Stimulated activated CD8-positive, alpha-beta memory T cell treated with anti-CD3 and anti-CD28 coated beads, Interleukin-4, amount 100 ng/mL, for 4 hours (primary cell): Measurements from ENCODE around the gene RPUSD2.

Experiments
- DNase-seq, 2 donors: peaks; one replicate each; pipeline ENCODE4 v3.0.0-alpha.2; 2020; ENCODE audit warnings: low read depth in 2 of 2, low spot score in 1 of 2

Gene RPUSD2

GRCh38 chr15:40569129-40569953 is at the start of gene RPUSD2:
TSS of gene RPUSD2 (plus strand) at chr15:40569299. CDS start at chr15:40569338, 39 bp downstream.
- peak; percentile 85 to 87 for DNase-seq

- DNase-seq, result no peak
Observed at GRCh38 chr15:40523611-40524010, 45.5 kb upstream of the RPUSD2 start.

GRCh38 chr15:40525855-40526254 is 43.2 kb upstream of the RPUSD2 start:
- no peak for DNase-seq

GRCh38 chr15:40528801-40529200 is 40.3 kb upstream of the RPUSD2 start:
- no peak for DNase-seq

- DNase-seq, result no peak
Observed at GRCh38 chr15:40533763-40534364, 35.2 kb upstream of the RPUSD2 start.

GRCh38 chr15:40534371-40534770 is 34.7 kb upstream of the RPUSD2 start:
- no peak for DNase-seq

GRCh38 chr15:40536501-40536900 is 32.6 kb upstream of the RPUSD2 start:
- no peak for DNase-seq

GRCh38 chr15:40538976-40539375 is 30.1 kb upstream of the RPUSD2 start:
- no peak for DNase-seq

- no peak for DNase-seq
Observed at GRCh38 chr15:40543082-40543481, 26.0 kb upstream of the RPUSD2 start.

GRCh38 chr15:40543631-40544294 is 25.3 kb upstream of the RPUSD2 start:
- DNase-seq, result no peak

- DNase-seq, result no peak
Observed at GRCh38 chr15:40545457-40545856, 23.6 kb upstream of the RPUSD2 start.

GRCh38 chr15:40548610-40549009 is 20.5 kb upstream of the RPUSD2 start:
- DNase-seq, result no peak

- no peak for DNase-seq
Observed at GRCh38 chr15:40549894-40550293, 19.2 kb upstream of the RPUSD2 start.

- no peak for DNase-seq
Observed at GRCh38 chr15:40550341-40551037, 18.6 kb upstream of the RPUSD2 start.

GRCh38 chr15:40554161-40554525 is 15.0 kb upstream of the RPUSD2 start:
- DNase-seq, result no peak

GRCh38 chr15:40555876-40556275 is 13.2 kb upstream of the RPUSD2 start:
- no peak for DNase-seq

- DNase-seq, result no peak
Observed at GRCh38 chr15:40558952-40559742, 10.0 kb upstream of the RPUSD2 start.

- no peak for DNase-seq
Observed at GRCh38 chr15:40562691-40563090, 6.4 kb upstream of the RPUSD2 start.

- DNase-seq, result no peak
Observed at GRCh38 chr15:40563426-40563825, 5.7 kb upstream of the RPUSD2 start.

GRCh38 chr15:40564591-40565332 is 4.3 kb upstream of the RPUSD2 start, which contains the start of gene CCDC32:
TSS of gene CCDC32 (minus strand) at chr15:40565042. CDS start at chr15:40563015, 2,027 bp downstream.
- peak; percentile 89 to 92 for DNase-seq
